WTC11 (cell line): ENCODE measurements around the gene FRMD4A.

ENCODE experiments used
- ZNF512 ChIP-seq: sonication (generic); formaldehyde crosslinking; IDR thresholded peaks from 2 replicates; pipeline ENCODE4 v1.8.1; 2022; ENCODE audit warnings: missing genetic modification reagents, borderline replicate concordance
- TF ChIP-seq, protein P1 (sequence below): fragments of 200-600 bp; IDR thresholded peaks from 2 replicates; pipeline ENCODE4 v1.8.0; 2022; ENCODE audit warnings: antibody characterized with exemption

- TF ChIP-seq, protein P1, sequence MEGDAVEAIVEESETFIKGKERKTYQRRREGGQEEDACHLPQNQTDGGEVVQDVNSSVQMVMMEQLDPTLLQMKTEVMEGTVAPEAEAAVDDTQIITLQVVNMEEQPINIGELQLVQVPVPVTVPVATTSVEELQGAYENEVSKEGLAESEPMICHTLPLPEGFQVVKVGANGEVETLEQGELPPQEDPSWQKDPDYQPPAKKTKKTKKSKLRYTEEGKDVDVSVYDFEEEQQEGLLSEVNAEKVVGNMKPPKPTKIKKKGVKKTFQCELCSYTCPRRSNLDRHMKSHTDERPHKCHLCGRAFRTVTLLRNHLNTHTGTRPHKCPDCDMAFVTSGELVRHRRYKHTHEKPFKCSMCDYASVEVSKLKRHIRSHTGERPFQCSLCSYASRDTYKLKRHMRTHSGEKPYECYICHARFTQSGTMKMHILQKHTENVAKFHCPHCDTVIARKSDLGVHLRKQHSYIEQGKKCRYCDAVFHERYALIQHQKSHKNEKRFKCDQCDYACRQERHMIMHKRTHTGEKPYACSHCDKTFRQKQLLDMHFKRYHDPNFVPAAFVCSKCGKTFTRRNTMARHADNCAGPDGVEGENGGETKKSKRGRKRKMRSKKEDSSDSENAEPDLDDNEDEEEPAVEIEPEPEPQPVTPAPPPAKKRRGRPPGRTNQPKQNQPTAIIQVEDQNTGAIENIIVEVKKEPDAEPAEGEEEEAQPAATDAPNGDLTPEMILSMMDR: no peak
- TF ChIP-seq ZNF512 (CRISPR knock-in tag): no peak
These were observed 658.8 kb downstream of the FRMD4A start for GRCh38 chr10:13671904-13672303.
